H9 (cell line): ENCODE data around the gene PDE2A. TPM values are rescaled to one million over a fixed set of nuclear protein-coding genes. Genes with fewer than 3 reads are reported as not detected.

Source experiments
- DNase-seq: peaks from one replicate; pipeline ENCODE4 v3.0.0-alpha.2; 2017
- H2AFZ ChIP-seq: one replicate; pipeline ENCODE4 v1.6.1; 2013; ENCODE audit warnings: mild to moderate bottlenecking, low read length, control low read depth, moderate library complexity
- H2AK5ac ChIP-seq: 2 replicates; pipeline ENCODE4 v1.6.1; 2013; ENCODE audit warnings: low read length, control low read depth, mixed read lengths; ENCODE audit not compliant: insufficient read length
- H2BK120ac ChIP-seq: one replicate; pipeline ENCODE4 v1.6.1; 2013; ENCODE audit warnings: low read depth, mild to moderate bottlenecking, low read length, control low read depth, inconsistent platforms; ENCODE audit not compliant: poor library complexity, severe bottlenecking
- H2BK12ac ChIP-seq: 2 replicates; pipeline ENCODE4 v1.6.1; 2013; ENCODE audit warnings: low read length, control low read depth, mixed read lengths, low read depth; ENCODE audit not compliant: insufficient read length
- H2BK15ac ChIP-seq: 2 replicates; pipeline ENCODE4 v1.6.1; 2013; ENCODE audit warnings: low read depth, low read length, control low read depth
- H2BK20ac ChIP-seq: one replicate; pipeline ENCODE4 v1.6.1; 2013; ENCODE audit warnings: low read depth, mild to moderate bottlenecking, low read length, control low read depth, inconsistent platforms; ENCODE audit not compliant: poor library complexity, severe bottlenecking
- H2BK5ac ChIP-seq: 2 replicates; pipeline ENCODE4 v1.6.1; 2013; ENCODE audit warnings: low read length, control low read depth, mixed read lengths; ENCODE audit not compliant: insufficient read length
- H3K14ac ChIP-seq: 2 replicates; pipeline ENCODE4 v1.6.1; 2013; ENCODE audit warnings: low read length, control low read depth; ENCODE audit not compliant: insufficient read depth
- H3K18ac ChIP-seq: 2 replicates; pipeline ENCODE4 v1.6.1; 2013; ENCODE audit warnings: low read depth, mild to moderate bottlenecking, mixed read lengths, low read length, control low read depth; ENCODE audit not compliant: insufficient read length
- H3K23ac ChIP-seq: 2 replicates; pipeline ENCODE4 v1.6.1; 2013; ENCODE audit warnings: low read length, control low read depth, mixed read lengths, low read depth; ENCODE audit not compliant: insufficient read length
- H3K23me2 ChIP-seq: 2 replicates; pipeline ENCODE4 v1.6.1; 2013; ENCODE audit warnings: low read depth, mild to moderate bottlenecking, mixed read lengths, low read length, control low read depth; ENCODE audit not compliant: insufficient read length, poor library complexity, severe bottlenecking
- H3K27ac ChIP-seq: 2 replicates; pipeline ENCODE4 v1.5.1; 2013; ENCODE audit warnings: low read length, control low read depth, mixed read lengths, low read depth; ENCODE audit not compliant: insufficient read length
- H3K27me3 ChIP-seq: 2 replicates; pipeline ENCODE4 v1.6.1; 2013; ENCODE audit warnings: low read length, control low read depth, inconsistent platforms; ENCODE audit not compliant: insufficient read depth
- H3K4ac ChIP-seq: 2 replicates; pipeline ENCODE4 v1.6.1; 2013; ENCODE audit warnings: low read depth, mild to moderate bottlenecking, control low read depth, inconsistent platforms, low read length, moderate library complexity
- H3K4me1 ChIP-seq: 2 replicates; pipeline ENCODE4 v1.6.1; 2013; ENCODE audit warnings: low read length, control low read depth, inconsistent platforms; ENCODE audit not compliant: insufficient read depth
- H3K4me2 ChIP-seq: 2 replicates; pipeline ENCODE4 v1.6.1; 2013; ENCODE audit warnings: low read length, control low read depth, mixed read lengths; ENCODE audit not compliant: insufficient read length, insufficient read depth
- H3K56ac ChIP-seq: 2 replicates; pipeline ENCODE4 v1.6.1; 2013; ENCODE audit warnings: low read depth, mild to moderate bottlenecking, mixed read lengths, low read length, control low read depth; ENCODE audit not compliant: insufficient read length
- H3K79me1 ChIP-seq: 2 replicates; pipeline ENCODE4 v1.6.1; 2013; ENCODE audit warnings: low read depth, mild to moderate bottlenecking, moderate library complexity, low read length, control low read depth, inconsistent platforms; ENCODE audit not compliant: insufficient read depth, poor library complexity, severe bottlenecking
- H3K79me2 ChIP-seq: 2 replicates; pipeline ENCODE4 v1.6.1; 2013; ENCODE audit warnings: low read length, control low read depth, inconsistent platforms; ENCODE audit not compliant: insufficient read depth
- H3K9ac ChIP-seq: 2 replicates; pipeline ENCODE4 v1.6.1; 2013; ENCODE audit warnings: low read length, control low read depth, mixed read lengths; ENCODE audit not compliant: insufficient read length; ENCODE audit errors: extremely low read depth
- H3K9me3 ChIP-seq: one replicate; pipeline ENCODE4 v1.6.1; 2013; ENCODE audit warnings: low read depth, low read length, inconsistent platforms; ENCODE audit not compliant: control insufficient read depth
- H3T11ph ChIP-seq: one replicate; pipeline ENCODE4 v1.6.1; 2013; ENCODE audit warnings: mild to moderate bottlenecking, low read length, control low read depth, inconsistent platforms
- H4K20me1 ChIP-seq: one replicate; pipeline ENCODE4 v1.6.1; 2013; ENCODE audit not compliant: control insufficient read depth, insufficient read length, insufficient read depth
- H4K5ac ChIP-seq: 2 replicates; pipeline ENCODE4 v1.6.1; 2013; ENCODE audit warnings: low read depth, mild to moderate bottlenecking, mixed read lengths, low read length, control low read depth; ENCODE audit not compliant: insufficient read length
- H4K8ac ChIP-seq: replicated peaks from 2 replicates; pipeline ENCODE4 v1.6.1; 2013; ENCODE audit warnings: low read length, control low read depth, mixed read lengths, low read depth; ENCODE audit not compliant: insufficient read length
- H4K91ac ChIP-seq: 2 replicates; pipeline ENCODE4 v1.6.1; 2013; ENCODE audit warnings: low read depth, mild to moderate bottlenecking, moderate library complexity, mixed read lengths, low read length, control low read depth; ENCODE audit not compliant: insufficient read length
- H3K27ac Mint-ChIP-seq, 3 experiments: 2 replicates in 2 of 3; 3 replicates in 1 of 3; pipeline ENCODE4 v1.8.0; 2020 to 2021; ENCODE audit warnings: mixed read lengths in 3 of 3, mild to moderate bottlenecking in 1 of 3, moderate library complexity in 1 of 3
- H3K27me3 Mint-ChIP-seq: 2 replicates; pipeline ENCODE4 v1.8.0; 2021; ENCODE audit warnings: low read depth, mild to moderate bottlenecking, moderate library complexity, mixed read lengths
- H3K36me3 Mint-ChIP-seq, 3 experiments: 2 replicates in 2 of 3; 3 replicates in 1 of 3; pipeline ENCODE4 v1.8.0; 2020 to 2021; ENCODE audit warnings: low read depth in 3 of 3, mixed read lengths in 3 of 3; ENCODE audit not compliant: insufficient read depth in 1 of 3
- H3K4me1 Mint-ChIP-seq, 2 experiments: 2 replicates each; pipeline ENCODE4 v1.8.0; 2020; ENCODE audit warnings: mixed read lengths in 2 of 2
- H3K4me3 Mint-ChIP-seq, 2 experiments: 2 replicates in 1 of 2; 3 replicates in 1 of 2; pipeline ENCODE4 v1.8.0; 2020 to 2021; ENCODE audit warnings: mild to moderate bottlenecking in 2 of 2, mixed read lengths in 2 of 2, moderate library complexity in 1 of 2
- H3K9me3 Mint-ChIP-seq, 2 experiments: 2 replicates in 1 of 2; 3 replicates in 1 of 2; pipeline ENCODE4 v1.8.0; 2020; ENCODE audit warnings: mild to moderate bottlenecking in 2 of 2, mixed read lengths in 2 of 2, moderate library complexity in 1 of 2
- WGBS: extraction: QIAGEN DNeasy Blood & Tissue Kit; methylation state at CpG from one replicate; pipeline ENCODE4 v1.1.7; 2013; ENCODE audit warnings: missing lambda C conversion rate, low lambda C conversion rate, mixed read lengths; ENCODE audit not compliant: insufficient read length; ENCODE audit errors: extremely low coverage; 5-methylcytosine and 5-hydroxymethylcytosine counted together
- total RNA-seq: library from RNA; stranded (reverse); gene quantifications from 2 replicates; pipeline ENCODE4 v1.2.1, GENCODE V29; 2021
- TF ChIP-seq, protein P1 (sequence below): fragments of 200-600 bp; sonication (generic); conservative IDR thresholded peaks from 3 replicates; pipeline ENCODE4 v1.8.0; 2021; ENCODE audit warnings: antibody characterized with exemption, mild to moderate bottlenecking

Gene PDE2A
- total RNA-seq, 1 experiment from 2014 or later = 3.4 TPM

DNA sequence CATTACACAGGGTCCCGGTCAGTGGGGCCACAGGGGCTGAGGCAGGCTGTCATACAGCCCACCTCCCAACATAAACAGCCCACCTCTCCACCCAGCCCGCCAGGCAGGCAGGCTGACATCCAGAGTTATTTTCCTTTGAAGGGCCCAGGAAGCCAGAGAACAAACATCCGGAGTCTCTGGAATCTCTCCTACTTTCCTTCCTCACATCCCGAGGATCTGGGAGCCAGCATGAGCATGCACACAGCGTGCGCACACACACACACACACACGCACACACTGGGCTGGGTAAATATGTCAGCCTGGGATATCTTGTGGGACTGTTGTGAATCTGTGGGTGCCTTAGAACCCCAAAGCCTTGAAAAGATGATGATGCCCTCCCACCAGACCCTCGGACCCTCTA lies 55.4 kb downstream of the PDE2A start:
- no peak overlapping the region for H3K27ac ChIP-seq
- TF ChIP-seq, protein P1, sequence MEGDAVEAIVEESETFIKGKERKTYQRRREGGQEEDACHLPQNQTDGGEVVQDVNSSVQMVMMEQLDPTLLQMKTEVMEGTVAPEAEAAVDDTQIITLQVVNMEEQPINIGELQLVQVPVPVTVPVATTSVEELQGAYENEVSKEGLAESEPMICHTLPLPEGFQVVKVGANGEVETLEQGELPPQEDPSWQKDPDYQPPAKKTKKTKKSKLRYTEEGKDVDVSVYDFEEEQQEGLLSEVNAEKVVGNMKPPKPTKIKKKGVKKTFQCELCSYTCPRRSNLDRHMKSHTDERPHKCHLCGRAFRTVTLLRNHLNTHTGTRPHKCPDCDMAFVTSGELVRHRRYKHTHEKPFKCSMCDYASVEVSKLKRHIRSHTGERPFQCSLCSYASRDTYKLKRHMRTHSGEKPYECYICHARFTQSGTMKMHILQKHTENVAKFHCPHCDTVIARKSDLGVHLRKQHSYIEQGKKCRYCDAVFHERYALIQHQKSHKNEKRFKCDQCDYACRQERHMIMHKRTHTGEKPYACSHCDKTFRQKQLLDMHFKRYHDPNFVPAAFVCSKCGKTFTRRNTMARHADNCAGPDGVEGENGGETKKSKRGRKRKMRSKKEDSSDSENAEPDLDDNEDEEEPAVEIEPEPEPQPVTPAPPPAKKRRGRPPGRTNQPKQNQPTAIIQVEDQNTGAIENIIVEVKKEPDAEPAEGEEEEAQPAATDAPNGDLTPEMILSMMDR = no peak
- Mint-ChIP-seq H3K4me1 (peaks cover 7 to 33% of the 10 kb centered on the region in 2 experiments), H3K36me3 (no peaks in the 10 kb centered on the region; a peak in 1 of 7 replicates), H3K27me3 (peaks cover 39% of the 10 kb centered on the region), H3K4me3 (no peak overlapping the region), H3K9me3 (no peaks in the 10 kb centered on the region), H3K27ac (no peak overlapping the region; a peak in 1 of 7 replicates)
- H3K4me2 ChIP-seq = no peak overlapping the region
- H3T11ph ChIP-seq = no peak overlapping the region
- H3K4me1 ChIP-seq = no peaks in the 10 kb centered on the region
- H3K9ac ChIP-seq = no peak overlapping the region
- H3K4ac ChIP-seq = no peak overlapping the region
- no peaks in the 10 kb centered on the region for H3K79me2 ChIP-seq
- no peaks in the 10 kb centered on the region for H3K27me3 ChIP-seq
- no CpG with 5 or more reads among the region's 8 CpGs for WGBS
- no peak overlapping the region for H2BK15ac ChIP-seq
- H2BK12ac ChIP-seq = no peak overlapping the region
- H3K14ac ChIP-seq = no peak overlapping the region; the same call in 1 of the 2 replicates
- no peak overlapping the region for H2BK20ac ChIP-seq
- H3K23me2 ChIP-seq = no peaks in the 10 kb centered on the region
- H2BK5ac ChIP-seq = no peak overlapping the region
- H3K23ac ChIP-seq = no peak overlapping the region
- H2AFZ ChIP-seq = no peak overlapping the region
- H4K91ac ChIP-seq = no peak overlapping the region
- H4K8ac ChIP-seq = no peak overlapping the region
- DNase-seq = no peak
- no peak overlapping the region for H3K56ac ChIP-seq
- H3K9me3 ChIP-seq = no peaks in the 10 kb centered on the region
- H4K20me1 ChIP-seq = no peaks in the 10 kb centered on the region
- no peak overlapping the region for H3K18ac ChIP-seq
- no peak overlapping the region for H4K5ac ChIP-seq
- no peak overlapping the region for H2AK5ac ChIP-seq
- H3K79me1 ChIP-seq = no peaks in the 10 kb centered on the region
- no peak overlapping the region for H2BK120ac ChIP-seq
